ENCODE measurements around the gene ABHD3.

DNA sequence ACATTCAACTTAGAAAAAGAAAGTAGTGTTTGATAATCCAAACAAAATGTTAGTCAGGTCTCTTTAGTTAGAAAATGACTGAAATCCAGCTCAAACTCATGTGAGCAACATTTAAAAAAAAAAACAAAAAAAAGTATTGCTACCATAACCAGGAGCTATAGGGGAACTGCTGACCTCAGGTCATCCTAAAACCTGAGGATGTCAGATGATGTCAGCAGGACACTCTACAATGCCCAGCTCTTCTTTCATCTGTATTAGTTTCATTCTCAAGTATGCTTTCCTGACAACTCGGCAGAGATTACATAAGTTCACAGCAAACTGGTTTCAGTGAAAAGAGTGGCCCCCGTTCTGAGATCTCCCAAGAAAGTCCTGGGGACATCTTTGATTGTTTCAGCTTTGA, 99.9 kb downstream of the ABHD3 start:
- TF ChIP-seq, protein P1, sequence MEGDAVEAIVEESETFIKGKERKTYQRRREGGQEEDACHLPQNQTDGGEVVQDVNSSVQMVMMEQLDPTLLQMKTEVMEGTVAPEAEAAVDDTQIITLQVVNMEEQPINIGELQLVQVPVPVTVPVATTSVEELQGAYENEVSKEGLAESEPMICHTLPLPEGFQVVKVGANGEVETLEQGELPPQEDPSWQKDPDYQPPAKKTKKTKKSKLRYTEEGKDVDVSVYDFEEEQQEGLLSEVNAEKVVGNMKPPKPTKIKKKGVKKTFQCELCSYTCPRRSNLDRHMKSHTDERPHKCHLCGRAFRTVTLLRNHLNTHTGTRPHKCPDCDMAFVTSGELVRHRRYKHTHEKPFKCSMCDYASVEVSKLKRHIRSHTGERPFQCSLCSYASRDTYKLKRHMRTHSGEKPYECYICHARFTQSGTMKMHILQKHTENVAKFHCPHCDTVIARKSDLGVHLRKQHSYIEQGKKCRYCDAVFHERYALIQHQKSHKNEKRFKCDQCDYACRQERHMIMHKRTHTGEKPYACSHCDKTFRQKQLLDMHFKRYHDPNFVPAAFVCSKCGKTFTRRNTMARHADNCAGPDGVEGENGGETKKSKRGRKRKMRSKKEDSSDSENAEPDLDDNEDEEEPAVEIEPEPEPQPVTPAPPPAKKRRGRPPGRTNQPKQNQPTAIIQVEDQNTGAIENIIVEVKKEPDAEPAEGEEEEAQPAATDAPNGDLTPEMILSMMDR (IDR thresholded peaks at IDR 0.05) = no peak
- TF ChIP-seq POLR2A (IDR thresholded peaks at IDR 0.05) = no peak
